ENCODE data around the gene SYNGR1.

SYNGR1 gene

DNA sequence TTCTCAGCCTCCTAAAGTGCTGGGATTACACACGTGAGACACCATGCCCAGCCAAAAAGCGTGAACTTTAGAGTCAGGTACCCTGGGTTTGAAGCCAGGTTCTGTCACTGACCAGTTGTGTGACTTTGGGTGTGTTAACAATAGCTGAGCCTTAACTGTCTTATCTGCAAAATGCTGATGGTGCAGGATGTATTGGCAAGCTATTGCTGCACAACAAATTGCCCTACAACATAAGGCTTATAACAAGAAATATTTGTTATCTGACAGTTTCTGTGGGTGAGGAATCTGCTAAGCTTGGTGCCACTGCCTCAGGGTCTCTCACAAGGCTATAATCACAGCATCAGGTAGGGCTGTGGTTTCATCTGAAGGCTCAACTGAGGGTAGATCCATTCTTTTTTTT, 21.9 kb downstream of the SYNGR1 start:
- no peak for DNase-seq (ENCODE audit: low read depth)

DNA sequence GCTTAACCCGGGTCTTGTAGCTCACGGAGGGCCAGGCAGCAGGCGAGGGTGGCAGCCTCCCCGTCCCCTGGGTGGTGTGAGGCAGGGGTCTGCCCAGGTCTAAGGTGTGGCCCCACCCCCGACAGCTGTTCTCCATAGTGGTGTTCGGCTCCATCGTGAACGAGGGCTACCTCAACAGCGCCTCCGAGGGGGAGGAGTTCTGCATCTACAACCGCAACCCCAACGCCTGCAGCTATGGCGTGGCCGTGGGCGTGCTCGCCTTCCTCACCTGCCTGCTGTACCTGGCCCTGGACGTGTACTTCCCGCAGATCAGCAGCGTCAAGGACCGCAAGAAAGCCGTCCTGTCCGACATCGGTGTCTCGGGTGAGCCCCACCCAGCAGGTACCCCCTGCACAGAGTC, 24.4 kb downstream of the SYNGR1 start:
- DNase-seq (ENCODE audit: low read depth) = no peak

DNA sequence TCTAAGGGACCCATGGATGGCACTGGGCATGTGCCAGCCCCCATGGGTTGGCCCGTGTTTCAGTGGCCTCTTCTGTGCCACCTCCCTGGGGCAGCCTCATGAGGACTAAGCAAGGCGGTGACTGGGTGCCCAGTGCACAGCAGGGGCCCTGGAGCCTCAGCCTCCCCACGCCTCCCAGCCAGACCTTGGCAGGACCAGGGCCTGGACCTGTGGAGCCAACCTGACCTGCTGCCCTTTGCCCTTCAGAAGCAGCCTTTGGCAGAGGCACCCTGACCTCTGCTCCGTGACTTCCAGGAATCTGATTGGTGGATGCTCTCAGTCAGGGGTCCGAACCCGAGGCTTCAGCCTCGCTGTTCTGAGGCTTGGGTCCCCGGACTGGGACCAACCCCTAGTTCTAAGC, 25.0 kb downstream of the SYNGR1 start:
- no peak for DNase-seq (ENCODE audit: low read depth)

DNA sequence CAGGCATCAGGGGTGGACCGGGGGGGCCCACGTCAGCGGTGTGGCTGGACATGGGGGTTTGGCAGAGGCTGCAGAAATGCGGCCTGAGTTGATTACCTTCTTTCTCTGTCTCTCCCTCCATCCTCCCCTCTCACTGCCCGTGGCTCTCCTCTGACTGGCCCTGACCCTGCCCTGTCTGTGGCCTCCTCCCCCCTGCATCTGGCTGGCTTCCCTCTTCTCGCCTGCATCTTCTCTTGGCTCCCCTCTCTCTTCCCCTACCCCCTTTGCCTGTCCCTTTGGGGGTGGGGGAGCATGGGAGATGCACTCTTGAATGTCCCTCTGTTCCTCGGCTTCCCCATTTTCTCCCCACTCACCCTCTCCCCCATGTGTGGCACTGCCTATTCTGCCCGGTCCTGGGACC, 25.9 kb downstream of the SYNGR1 start:
- DNase-seq (ENCODE audit: low read depth) = no peak

GRCh38 chr22:39379756-39380730, 30.3 kb downstream of the SYNGR1 start:
- peak; percentile 46 for DNase-seq (ENCODE audit: low read depth)

DNA sequence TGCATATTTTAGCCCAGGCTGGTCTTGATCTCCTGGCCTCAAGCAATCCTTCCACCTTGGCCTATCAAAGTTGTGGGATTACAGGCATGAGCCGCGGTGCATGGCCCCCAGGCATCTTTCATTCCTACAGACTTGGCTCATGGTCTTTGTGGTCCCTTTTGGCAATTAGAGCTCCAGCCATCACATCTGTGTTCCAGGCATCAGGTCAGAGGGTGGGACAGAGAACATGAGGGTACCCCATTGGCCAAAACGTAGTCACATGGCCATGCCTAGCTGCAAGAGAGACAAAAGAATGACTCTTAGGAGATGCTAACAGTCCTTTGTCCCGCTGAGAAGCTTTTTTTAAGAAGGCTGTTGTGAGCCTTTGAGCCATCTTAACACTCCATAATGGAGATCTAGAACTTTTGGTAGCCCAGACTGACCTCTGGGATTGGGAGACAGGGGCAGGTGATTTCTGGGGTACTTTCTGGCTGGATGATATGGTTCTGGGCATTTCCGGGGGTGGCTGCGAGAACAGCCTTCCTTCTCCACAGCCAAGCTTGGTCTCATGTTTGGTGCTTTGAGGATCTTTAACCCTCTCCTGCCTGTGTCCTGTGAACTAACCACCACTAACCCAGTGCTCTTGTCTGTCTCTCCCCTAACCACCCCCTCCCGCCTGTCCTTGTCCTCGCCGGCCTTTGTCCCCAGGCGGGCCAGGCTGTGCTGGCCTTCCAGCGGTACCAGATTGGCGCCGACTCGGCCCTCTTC, 31.4 kb downstream of the SYNGR1 start:
- DNase-seq (ENCODE audit: low read depth) = no peak

DNA sequence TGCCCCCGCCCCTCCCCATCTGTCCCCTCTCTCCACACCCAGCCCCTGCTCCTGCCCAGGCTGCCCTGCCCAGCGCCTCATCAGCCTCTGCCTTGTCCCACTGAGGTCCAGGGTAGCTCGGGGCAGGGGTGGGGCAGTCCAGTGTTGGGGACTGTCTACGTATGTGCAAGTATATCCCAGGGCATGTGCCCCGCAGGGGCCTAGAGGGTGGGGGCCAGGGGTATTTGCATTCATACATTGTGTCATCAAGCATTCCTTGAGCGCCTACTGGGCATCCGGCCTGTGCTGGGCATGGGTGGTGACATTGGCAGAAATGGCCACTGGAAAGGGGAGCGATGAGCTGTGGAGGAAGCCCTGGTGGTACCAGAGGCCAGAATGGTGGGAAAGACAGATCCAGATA, 32.1 kb downstream of the SYNGR1 start:
- DNase-seq (ENCODE audit: low read depth) = no peak

DNA sequence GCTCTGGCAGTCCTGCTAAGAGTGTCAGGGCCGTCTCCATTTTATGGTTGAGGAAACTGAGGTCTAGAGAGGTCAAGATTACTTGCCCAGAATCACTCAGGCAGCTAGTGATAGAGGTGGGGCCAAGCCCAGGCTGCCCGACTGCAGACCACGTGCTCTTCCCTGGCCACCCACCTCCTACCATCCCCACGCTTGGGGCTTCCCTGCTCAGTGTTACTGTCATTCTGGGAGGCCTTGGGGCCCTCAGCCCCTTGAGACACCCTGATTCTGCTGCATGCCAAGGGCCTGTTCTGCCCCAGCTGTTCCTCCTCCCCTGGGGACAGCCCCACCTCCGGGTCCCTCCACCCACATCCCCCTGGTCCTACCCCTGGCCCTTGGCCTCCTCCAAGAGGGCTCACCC, 32.6 kb downstream of the SYNGR1 start:
- DNase-seq (ENCODE audit: low read depth) = no peak

DNA sequence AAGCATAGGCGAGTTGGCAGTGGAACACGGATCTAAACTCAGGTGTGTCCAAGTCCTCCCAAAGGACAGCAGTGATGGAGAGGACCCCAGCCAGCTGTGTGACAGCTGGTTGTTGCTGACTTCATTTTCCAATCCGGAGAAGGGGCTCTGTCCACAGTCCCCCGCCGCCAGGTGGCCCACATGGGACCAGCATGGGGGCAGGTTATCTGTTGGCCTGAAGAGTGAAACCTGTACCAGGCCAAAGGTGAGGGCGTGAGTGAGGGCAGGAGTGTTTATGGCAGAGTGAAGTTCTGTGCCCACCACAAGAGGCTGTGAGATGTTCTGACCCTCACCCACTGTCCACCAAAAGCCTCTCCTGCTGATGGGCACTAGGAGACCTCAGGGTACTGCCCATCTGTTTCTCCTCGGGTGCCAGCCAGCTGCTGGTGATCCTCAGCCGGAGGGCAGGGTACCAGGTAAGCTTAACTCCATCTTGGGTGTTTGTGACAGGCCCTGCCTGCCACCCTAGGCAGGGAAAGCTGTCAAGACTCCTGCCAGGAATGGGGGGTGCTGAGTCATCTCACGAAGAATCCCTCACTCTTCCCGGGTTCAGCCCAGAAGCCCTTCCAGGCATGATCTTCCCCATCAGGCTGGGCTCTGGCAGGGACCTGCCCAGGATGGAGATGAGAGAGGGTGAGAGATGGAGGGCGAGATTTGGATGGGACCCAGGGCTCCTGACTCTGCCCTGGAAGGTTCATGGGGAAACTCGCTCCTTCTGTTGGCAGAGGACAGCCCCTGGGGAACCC, 34.2 kb downstream of the SYNGR1 start:
- no peak for DNase-seq (ENCODE audit: low read depth)

GRCh38 chr22:39384750-39385480, 35.1 kb downstream of the SYNGR1 start:
- no peak for DNase-seq (ENCODE audit: low read depth)

- peak; percentile 75 for DNase-seq (ENCODE audit: low read depth)
Observed at GRCh38 chr22:39388261-39389011, 38.6 kb downstream of the SYNGR1 start.

GRCh38 chr22:39389420-39389819, 39.6 kb downstream of the SYNGR1 start:
- no peak for DNase-seq (ENCODE audit: low read depth)

DNA sequence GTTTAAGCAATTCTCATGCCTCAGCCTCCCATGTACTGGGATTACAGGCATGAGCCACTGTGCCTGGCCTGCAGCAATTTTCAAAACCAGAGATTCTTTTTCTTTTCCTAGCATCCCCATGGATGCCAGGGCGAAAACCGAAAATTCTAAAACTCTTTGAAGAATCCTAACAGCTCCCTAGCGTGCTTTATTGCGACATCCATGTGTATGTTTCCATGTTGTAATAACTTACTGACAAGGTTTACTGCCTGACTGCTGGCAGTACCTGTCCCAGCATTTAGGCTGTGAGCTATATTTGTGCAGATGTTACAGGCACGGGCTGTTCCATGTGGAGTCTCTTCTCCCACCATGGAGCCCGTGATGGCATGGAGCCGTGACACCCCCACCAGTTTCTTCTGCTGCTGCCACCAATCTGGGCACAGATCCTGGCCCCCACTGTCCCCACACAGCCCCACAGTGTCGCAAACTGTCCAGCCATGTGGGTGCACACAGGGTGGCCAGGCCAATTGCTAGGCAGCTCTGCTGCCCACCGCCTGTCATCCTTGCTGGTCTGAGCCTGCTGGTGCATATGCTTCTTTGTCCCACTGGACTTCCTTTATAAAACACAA, 42.7 kb downstream of the SYNGR1 start:
- DNase-seq (ENCODE audit: low read depth) = peak; percentile 61

DNA sequence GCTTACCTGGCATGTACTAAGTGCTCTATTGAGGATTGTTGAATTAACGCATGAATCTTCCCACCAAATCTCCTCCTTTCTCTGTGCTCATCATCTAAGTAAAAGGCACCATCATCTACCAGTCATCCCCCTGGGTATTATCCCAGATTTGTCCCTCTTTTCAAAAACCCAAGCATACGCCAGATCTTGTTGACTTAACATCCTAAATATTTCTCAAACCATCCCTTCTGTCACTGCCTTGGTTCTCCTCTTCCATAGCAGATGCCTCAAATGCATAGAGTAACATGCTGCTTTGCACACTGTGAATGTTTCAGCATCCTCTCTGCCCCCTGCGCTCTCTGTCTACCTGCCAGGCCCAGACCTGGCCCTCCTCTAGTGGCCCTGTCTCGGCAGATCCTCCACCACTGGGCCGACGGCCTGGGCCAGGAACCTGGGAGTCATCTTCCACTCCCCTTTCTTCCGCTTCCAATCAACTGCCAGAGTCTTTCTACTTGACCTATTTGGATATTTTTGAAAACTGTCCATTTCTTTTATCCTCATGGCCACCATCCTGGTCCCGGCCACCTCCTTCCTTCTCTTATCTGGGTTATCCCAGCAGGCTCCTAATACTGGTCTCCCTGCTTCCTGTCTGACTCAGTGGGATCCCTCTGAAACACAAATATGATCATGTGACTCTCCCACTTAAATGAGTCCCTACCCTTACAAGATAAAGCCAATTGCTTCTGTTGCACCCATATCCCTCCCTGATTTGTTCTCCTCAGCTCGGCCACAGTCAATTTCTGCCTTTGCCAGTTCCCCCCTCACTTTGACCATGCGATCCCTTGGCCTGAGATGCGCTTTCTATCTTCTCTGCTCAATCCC, 46.4 kb downstream of the SYNGR1 start:
- no peak for DNase-seq (ENCODE audit: low read depth)

GRCh38 chr22:39396797-39397195, 47.0 kb downstream of the SYNGR1 start:
- DNase-seq (ENCODE audit: low read depth) = no peak

- DNase-seq (ENCODE audit: low read depth) = no peak
Observed at GRCh38 chr22:39401301-39401631, 51.5 kb downstream of the SYNGR1 start.

DNA sequence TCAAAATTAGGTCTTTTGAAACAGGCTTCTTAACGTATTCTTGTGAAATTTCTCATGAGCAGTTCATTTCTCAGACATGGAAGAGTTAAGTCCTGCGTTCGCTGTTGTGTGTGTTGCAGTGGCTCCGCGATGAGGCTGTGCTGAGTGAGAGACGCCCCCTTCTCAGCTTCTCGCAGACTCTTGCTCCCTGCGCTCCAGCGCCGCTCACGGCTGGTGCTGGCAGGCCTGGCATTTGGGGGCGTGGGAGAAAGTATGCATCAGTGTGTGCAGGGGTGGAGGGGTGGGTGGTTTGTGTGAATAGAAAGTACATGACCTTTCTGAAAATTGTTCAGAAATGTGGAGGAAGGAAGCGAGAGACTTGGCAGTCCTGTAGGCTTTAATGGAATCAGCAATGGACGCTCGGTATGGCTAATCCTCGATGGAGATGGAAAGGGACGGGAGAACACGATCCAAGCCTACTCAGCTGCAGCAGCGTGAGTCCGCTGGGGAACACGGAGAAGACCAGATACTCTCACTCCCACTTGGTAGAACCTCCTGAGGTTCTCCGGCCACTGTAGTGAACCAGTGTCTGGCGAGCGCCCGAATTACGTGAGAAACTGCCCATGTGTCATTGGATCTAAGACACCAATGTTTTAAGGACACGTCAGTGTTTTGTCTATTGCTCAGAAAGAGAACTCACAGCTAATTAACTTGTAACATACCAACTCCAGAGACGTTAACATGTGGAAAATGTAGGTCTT, 55.7 kb downstream of the SYNGR1 start:
- DNase-seq (ENCODE audit: low read depth) = peak; percentile 75

GRCh38 chr22:39408173-39408572, 58.4 kb downstream of the SYNGR1 start:
- DNase-seq (ENCODE audit: low read depth) = peak; percentile 60

GRCh38 chr22:39408807-39409206, 59.0 kb downstream of the SYNGR1 start:
- no peak for DNase-seq (ENCODE audit: low read depth)

All from amniotic epithelial cell (primary cell).